ENCODE measurements around the gene MAT2A.
"Not testable (repeated sequence)": the region's sequence is repeated elsewhere in the genome, so short reads cannot be mapped to it uniquely, and the experiment has no call there.

DNA sequence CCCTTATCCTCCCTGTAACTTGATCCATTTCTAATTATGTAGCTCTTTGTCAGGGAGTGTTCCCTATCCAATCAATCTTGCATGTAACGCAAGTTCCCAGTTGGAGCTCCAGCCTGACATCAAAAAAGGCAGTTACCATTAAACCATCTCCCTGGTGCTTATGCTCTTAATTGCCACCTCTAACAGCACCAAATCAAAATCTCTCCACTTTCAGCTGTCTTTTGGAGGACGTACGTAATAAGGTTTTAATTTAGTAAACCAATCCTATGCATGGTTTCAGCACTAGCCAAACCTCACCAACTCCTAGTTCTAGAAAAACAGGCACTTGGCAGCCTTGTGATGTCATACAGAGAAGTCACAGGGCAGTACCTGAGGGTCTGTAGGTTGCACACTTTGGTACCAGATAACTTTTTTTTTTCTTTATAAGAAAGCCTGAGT is 5.3 kb downstream of the MAT2A start:
- TF ChIP-seq POLR2A (IDR thresholded peaks at IDR 0.05), result not testable (repeated sequence)
- TF ChIP-seq, protein P1, sequence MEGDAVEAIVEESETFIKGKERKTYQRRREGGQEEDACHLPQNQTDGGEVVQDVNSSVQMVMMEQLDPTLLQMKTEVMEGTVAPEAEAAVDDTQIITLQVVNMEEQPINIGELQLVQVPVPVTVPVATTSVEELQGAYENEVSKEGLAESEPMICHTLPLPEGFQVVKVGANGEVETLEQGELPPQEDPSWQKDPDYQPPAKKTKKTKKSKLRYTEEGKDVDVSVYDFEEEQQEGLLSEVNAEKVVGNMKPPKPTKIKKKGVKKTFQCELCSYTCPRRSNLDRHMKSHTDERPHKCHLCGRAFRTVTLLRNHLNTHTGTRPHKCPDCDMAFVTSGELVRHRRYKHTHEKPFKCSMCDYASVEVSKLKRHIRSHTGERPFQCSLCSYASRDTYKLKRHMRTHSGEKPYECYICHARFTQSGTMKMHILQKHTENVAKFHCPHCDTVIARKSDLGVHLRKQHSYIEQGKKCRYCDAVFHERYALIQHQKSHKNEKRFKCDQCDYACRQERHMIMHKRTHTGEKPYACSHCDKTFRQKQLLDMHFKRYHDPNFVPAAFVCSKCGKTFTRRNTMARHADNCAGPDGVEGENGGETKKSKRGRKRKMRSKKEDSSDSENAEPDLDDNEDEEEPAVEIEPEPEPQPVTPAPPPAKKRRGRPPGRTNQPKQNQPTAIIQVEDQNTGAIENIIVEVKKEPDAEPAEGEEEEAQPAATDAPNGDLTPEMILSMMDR (IDR thresholded peaks at IDR 0.05 in 8 of 11, conservative IDR thresholded peaks at IDR 0.05 in 3 of 11), result not testable (repeated sequence)
